HFF-Myc (cell line): ENCODE results near the gene NAV2.

Experiments
- DNase-seq: peaks from one replicate; pipeline ENCODE4 v3.0.0-alpha.2; 2011; ENCODE audit warnings: low read depth; ENCODE audit errors: extremely low read depth
- H3K4me3 ChIP-seq: replicated peaks from 2 replicates; pipeline ENCODE4 v1.5.1; 2011; ENCODE audit warnings: low read depth, mild to moderate bottlenecking, control low read depth, low read length
- CTCF ChIP-seq: IDR thresholded peaks from 2 replicates; pipeline ENCODE4 v1.5.1; 2012; ENCODE audit warnings: mild to moderate bottlenecking, low read depth, low read length, control low read depth; ENCODE audit errors: missing control alignments

NAV2 gene

DNA sequence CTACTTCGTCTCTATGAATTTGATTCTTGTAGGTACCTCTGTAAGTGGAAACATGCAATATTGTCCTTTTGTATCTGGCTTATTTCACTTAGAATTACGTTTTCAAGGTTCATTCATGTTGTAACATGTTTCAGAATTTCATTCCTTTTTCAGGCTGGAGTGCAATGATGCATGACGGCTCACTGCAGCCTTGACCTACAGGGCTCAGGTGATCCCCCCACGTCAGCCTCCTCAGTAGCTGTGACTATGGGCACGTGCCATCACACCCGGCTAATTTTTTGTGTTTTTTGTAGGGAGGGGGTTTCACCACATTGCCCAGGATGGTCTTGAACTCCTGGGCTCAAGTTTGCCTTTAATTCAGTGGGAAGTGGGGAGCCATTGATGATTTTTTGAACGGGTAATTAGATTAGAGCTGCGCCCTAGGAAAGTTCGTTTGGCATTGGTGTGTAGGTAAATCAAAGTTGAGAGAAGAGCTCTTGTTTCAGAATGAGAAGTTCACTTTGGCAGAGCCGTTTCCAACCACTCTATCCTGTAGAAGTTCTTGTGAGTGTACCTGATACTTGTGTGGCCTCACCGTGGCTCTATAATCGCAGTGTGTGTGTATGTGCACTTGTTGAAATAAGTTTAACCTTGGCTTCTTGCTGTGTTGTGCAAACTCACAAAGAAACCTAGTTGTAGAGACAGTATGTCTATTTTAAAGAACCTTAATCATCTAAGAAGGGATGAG lies 115.9 kb downstream of the NAV2 start:
- no peak overlapping the region for H3K4me3 ChIP-seq
- no peak for DNase-seq
- TF ChIP-seq CTCF, result no peak

- no peak for TF ChIP-seq CTCF
- no peak overlapping the region for H3K4me3 ChIP-seq
- DNase-seq, result no peak
Measured at GRCh38 chr11:19829109-19829837, 116.6 kb downstream of the NAV2 start.

DNA sequence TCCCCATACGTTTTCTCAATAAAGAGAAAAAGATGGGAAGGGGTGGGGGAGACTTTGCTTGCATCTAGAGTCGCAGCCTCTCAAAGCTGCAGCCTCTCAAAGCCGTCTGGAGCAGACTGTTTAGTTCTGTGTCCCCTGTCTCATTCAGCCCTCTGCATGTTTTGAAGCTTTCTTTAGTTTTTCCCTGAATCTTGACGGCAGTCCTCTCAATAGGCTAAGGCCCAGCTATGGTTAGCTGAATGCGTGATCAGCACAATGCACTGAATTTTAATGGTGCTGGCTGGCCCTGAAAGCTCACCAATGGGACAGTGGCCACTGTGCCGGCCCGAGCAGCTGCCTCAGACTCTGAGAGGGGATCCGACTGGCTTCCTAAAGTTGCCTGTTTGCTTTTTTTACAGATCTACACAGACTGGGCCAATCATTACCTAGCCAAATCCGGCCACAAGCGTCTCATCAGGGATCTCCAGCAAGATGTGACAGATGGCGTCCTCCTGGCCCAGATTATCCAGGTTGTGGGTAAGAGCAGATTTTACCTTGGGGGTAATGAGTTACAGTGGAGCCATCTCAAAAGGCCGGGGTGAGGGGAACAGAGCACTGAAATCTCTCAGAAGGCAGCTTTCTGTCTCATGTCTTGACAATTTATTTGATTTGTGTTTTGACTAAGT lies 119.6 kb downstream of the NAV2 start:
- TF ChIP-seq CTCF, result no peak
- H3K4me3 ChIP-seq, result no peak overlapping the region
- DNase-seq, result no peak

DNA sequence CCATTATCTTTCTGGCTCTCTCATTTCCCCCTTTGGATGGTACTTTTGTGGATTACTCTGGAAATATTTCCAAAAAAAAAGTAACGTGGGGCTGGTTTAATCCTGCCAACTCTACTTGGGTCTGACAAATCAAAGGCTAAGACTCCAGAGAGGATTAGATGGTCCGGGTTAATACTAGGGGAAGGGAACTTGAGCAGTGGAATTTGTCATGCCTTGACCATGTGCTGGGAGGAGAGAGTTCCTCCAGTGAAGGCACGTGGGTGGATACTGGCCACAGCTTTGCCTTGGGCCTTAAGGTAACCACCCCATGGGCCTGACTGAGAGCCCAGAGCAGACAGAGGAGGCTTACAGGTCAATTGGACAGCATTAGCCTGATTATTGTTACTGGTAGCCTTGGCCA lies 120.3 kb downstream of the NAV2 start:
- DNase-seq, result no peak
- no peak for TF ChIP-seq CTCF
- H3K4me3 ChIP-seq, result no peak overlapping the region

DNA sequence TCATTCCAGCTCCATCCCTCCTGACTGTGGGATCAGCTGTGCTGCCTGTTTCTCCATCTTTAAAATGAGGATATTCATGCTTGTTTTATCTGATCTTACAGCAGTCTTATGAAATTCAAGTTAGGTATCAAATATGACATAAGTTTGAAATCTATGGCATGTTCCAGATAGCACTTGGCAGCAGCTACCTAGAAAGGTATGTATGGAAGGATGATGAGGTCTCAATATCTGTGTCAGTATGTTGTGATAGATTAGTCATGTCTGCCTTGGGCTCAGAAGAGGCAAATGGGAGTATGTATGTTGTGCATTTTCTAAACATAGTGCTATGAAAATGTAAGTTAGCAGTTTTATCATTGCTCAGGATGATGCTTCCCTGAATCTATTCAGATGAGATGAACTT lies 122.1 kb downstream of the NAV2 start:
- no peak overlapping the region for H3K4me3 ChIP-seq
- no peak for TF ChIP-seq CTCF
- no peak for DNase-seq

DNA sequence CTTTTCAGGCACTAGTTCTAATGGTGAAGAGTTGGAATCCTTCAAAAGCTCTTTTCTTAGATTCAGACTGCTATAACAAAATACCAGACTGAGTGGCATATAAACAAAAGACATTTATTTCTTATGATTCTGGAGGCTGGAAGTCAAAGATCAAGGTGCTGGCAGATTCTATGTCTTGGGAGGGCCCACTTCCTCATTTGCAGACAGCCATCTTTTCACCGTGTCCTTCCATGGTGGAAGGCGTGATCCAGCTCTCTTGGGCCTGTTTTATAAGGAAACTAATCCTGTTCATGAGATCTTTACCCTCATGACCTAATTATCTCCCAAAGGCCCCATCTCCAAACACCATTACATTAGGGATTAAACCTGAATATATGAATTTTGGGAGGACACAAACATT lies 124.0 kb downstream of the NAV2 start:
- DNase-seq, result no peak
- no peak overlapping the region for H3K4me3 ChIP-seq
- TF ChIP-seq CTCF, result no peak
